ENCODE results near the gene DNAJC18.
A peak's percentile ranks its signal among the peaks of the same experiment; 100 is the strongest.

DNA sequence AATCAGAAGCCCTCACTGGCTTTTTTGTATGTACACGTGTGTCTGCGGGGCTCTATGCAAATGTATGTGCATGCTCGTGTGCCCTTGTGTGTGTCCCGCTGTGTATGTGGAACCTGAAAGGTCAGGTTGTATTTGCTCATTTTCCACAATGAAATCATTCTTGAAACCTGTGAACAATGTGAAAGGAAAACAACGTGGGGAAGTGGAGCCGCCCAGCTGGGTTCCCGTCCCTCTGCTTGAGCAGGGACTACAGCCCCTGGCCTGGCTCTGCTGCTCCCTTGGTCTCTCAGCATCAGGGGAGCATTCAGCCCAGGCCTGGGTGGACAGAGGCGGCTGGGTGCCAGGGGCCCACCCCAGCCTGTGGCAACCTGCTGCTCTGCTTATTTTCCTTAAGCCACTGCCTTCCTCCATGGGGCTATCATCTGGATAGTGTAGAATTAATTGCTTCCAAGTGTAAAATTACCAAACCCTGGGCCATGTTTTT is 20.2 kb upstream of the DNAJC18 start:
- TF ChIP-seq, protein P1, sequence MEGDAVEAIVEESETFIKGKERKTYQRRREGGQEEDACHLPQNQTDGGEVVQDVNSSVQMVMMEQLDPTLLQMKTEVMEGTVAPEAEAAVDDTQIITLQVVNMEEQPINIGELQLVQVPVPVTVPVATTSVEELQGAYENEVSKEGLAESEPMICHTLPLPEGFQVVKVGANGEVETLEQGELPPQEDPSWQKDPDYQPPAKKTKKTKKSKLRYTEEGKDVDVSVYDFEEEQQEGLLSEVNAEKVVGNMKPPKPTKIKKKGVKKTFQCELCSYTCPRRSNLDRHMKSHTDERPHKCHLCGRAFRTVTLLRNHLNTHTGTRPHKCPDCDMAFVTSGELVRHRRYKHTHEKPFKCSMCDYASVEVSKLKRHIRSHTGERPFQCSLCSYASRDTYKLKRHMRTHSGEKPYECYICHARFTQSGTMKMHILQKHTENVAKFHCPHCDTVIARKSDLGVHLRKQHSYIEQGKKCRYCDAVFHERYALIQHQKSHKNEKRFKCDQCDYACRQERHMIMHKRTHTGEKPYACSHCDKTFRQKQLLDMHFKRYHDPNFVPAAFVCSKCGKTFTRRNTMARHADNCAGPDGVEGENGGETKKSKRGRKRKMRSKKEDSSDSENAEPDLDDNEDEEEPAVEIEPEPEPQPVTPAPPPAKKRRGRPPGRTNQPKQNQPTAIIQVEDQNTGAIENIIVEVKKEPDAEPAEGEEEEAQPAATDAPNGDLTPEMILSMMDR (IDR thresholded peaks at IDR 0.05), result no peak
- TF ChIP-seq POLR2AphosphoS5 (IDR thresholded peaks at IDR 0.05), result peak in 1 of 3 donors; percentile 40
- TF ChIP-seq POLR2A (IDR thresholded peaks at IDR 0.05), result no peak
- no peak for TF ChIP-seq EP300 (IDR thresholded peaks at IDR 0.05)
